Measurements from ENCODE around the gene KCTD21. TPM values are rescaled to one million over a fixed set of nuclear protein-coding genes. Genes with fewer than 3 reads are reported as not detected.

KCTD21 gene
- total and polyA plus RNA-seq, 10 of the 15 experiments (the other 5 are each of a cell fraction or from before 2014, with no cell fraction given): 0.63 to 5.4 (median 3.6) TPM

GRCh38 chr11:78190374-78190773 lies 1.9 kb upstream of the KCTD21 start:
- Histone ChIP-seq H3K4me1 (ENCODE audit: control insufficient read depth, insufficient read depth, low read length) (peaks cover 14% of the 10 kb centered on the region), H3K9ac (ENCODE audit: control insufficient read depth, insufficient read depth, low read length) (no peak overlapping the region), H2AFZ (ENCODE audit: control insufficient read depth, low read depth, low read length) (no peak overlapping the region), H3K4me3 (no peak overlapping the region; the same call in 1 of the 2 replicates), H3K79me2 (ENCODE audit: control insufficient read depth, insufficient read depth, low read length) (no peaks in the 10 kb centered on the region), H3K36me3 (ENCODE audit: control insufficient read depth in 2 of 2, insufficient read depth in 2 of 2, low read length in 1 of 2) (no peaks in the 10 kb centered on the region), H3K27me3 (replicated peaks in 1 of 2; ENCODE audit: control insufficient read depth in 2 of 2, insufficient read depth in 2 of 2, low read length in 1 of 2) (no peaks in the 10 kb centered on the region), H4K20me1 (ENCODE audit: control insufficient read depth, insufficient read depth) (no peaks in the 10 kb centered on the region), H3K4me2 (ENCODE audit: control insufficient read depth, insufficient read depth) (no peak overlapping the region; the same call in 1 of the 2 replicates), H3K27ac (ENCODE audit: control insufficient read depth, insufficient read depth) (no peak overlapping the region), H3K9me3 (replicated peaks; ENCODE audit: control insufficient read depth, insufficient read depth, low read length) (no peaks in the 10 kb centered on the region)
- DNase-seq (ENCODE audit: low read depth, low spot score): peak; percentile 19
- CTCF ChIA-PET: interaction anchor here (2.8 to 3.2 kb wide), 2 partner anchors 37 to 374 kb away, joined by 10 to 13 read pairs; no protein-coding TSS in a partner anchor
- RAD21 ChIA-PET (ENCODE audit: unreplicated experiment): interaction anchor here (1.3 kb wide), 1 partner anchor 49 kb away, joined by 3 read pairs; no protein-coding TSS in a partner anchor
- POLR2A ChIA-PET: interaction anchor here (1.2 kb wide), 1 partner anchor 33 kb away, joined by 3 read pairs; no protein-coding TSS in a partner anchor
- intact Hi-C loops (cut with micrococcal nuclease; ENCODE audit: unreplicated experiment): no loop called here
- WGBS (ENCODE audit: insufficient coverage, insufficient replicate concordance, low lambda C conversion rate, missing lambda C conversion rate): 28% methylated on average over 3 of the region's 3 CpGs
- FAIRE-seq: peak; percentile 27
- ATAC-seq: no peak
- SMC1A ChIA-PET (ENCODE audit: uncharacterized antibody, unreplicated experiment): interaction anchor here (0.6 to 2.6 kb wide), 3 partner anchors 51 to 401 kb away, joined by 3 to 20 read pairs (median 3); partner anchors contain the start of gene ALG8
- no TSS peak for BruUV-seq (replicated peaks)
- TF ChIP-seq IRF3 (IDR thresholded peaks at IDR 0.05): no peak
- 0 out of 4 replicates have a peak, but pooled peaks of 1 of the 2 experiments have one; percentile 12 for TF ChIP-seq EP300 (IDR thresholded peaks at IDR 0.05; ENCODE audit: borderline replicate concordance in 1 of 2, control insufficient read depth in 1 of 2, low read depth in 2 of 2, low read length in 2 of 2)
- no peak for TF ChIP-seq ESRRA (IDR thresholded peaks at IDR 0.05; ENCODE audit: low read length)
- TF ChIP-seq FOXK2 (IDR thresholded peaks at IDR 0.05): no peak
- no peak for TF ChIP-seq MEF2B (IDR thresholded peaks at IDR 0.05; ENCODE audit: partially characterized antibody, poor library complexity, severe bottlenecking)
- TF ChIP-seq BHLHE40 (IDR thresholded peaks at IDR 0.05; ENCODE audit: borderline replicate concordance in 1 of 2, low read depth in 2 of 2, low read length in 1 of 2): peak in 1 of 2 experiments; percentile 8; a peak in 1 of 4 replicates
- no peak for TF ChIP-seq SMAD1 (IDR thresholded peaks at IDR 0.05; ENCODE audit: low read depth, partially characterized antibody)
- TF ChIP-seq RUNX3 (IDR thresholded peaks at IDR 0.05; ENCODE audit: low read length): peak; percentile 78
- TF ChIP-seq IRF4 (IDR thresholded peaks at IDR 0.05; ENCODE audit: low read depth, low read length): no peak
- TF ChIP-seq HCFC1 (IDR thresholded peaks at IDR 0.05; ENCODE audit: low read length): no peak
- TF ChIP-seq E2F8 (IDR thresholded peaks at IDR 0.05; ENCODE audit: low read depth, partially characterized antibody): no peak
- no peak for TF ChIP-seq E4F1 (IDR thresholded peaks at IDR 0.05; ENCODE audit: borderline replicate concordance, partially characterized antibody)
- in situ Hi-C loops (cut with MboI): no loop called here

Measured in GM12878 (cell line).